GM23248 (cell line): ENCODE measurements around the gene ATP5ME.

ENCODE experiments used
- EZH2 ChIP-seq: fragments of 200-600 bp; sonication (generic); IDR thresholded peaks from 2 replicates; pipeline ENCODE4 v1.6.1; 2018; ENCODE audit warnings: antibody characterized with exemption, mild to moderate bottlenecking; ENCODE audit not compliant: insufficient read depth, poor library complexity, severe bottlenecking
- EZH2phosphoT487 ChIP-seq: fragments of 200-600 bp; sonication (generic); IDR thresholded peaks from 2 replicates; pipeline ENCODE4 v1.6.1; 2018; ENCODE audit warnings: antibody characterized with exemption, moderate library complexity, mild to moderate bottlenecking, low read depth; ENCODE audit not compliant: insufficient read depth

- no peak for TF ChIP-seq EZH2
- TF ChIP-seq EZH2phosphoT487, result no peak
These were observed 25.9 kb upstream of the ATP5ME start for GRCh38 chr4:699816-700580.
